ENCODE measurements around the gene NKAIN1. TPM values are rescaled to one million over a fixed set of nuclear protein-coding genes. Genes with fewer than 3 reads are reported as not detected.
"Not testable (repeated sequence)": the region's sequence is repeated elsewhere in the genome, so short reads cannot be mapped to it uniquely, and the experiment has no call there.

Gene NKAIN1
- 0.05 TPM in 1 of 2 replicates, not detected in the other for total RNA-seq (2014; rRNA removed; shearing (Covaris generic))

DNA sequence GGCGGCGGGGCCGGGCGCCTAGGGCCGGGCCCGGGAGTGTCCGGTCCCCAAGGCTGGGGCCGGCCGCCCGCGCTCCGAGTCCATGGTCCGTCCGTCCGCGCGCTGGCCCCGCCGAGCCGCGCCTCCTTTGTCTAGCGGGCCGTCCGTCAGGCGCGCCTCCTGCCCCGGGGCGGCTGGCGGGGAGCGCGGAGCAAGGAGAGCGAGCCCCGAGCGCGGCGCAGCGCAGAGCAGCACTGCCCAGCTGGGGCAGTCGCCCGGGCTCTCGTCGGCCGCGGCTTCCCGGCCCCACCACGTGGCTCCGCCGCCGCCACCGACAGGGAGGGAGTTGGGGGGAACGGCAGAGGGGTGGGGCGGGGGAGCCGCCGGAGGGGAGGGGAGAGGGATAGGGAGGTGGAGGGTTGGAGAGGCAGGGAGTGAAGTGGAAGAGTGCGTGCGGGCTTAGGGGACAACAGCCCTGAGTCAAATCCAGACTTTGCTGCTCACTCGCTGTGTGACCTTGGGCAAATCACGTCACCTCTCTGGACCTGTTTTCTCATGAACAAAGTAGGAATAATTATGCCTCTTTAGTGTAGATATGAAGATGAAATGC lies at the start of gene NKAIN1:
Gene NKAIN1 (minus strand): TSS at position 235 of the 589 bp plus-strand sequence. CDS start 340 bp downstream, outside the sequence.
- DNase-seq (ENCODE audit: low read depth in 1 of 2, low spot score in 2 of 2), result no peak
- peaks cover 14% of the 10 kb centered on the region for H3K4me1 ChIP-seq (replicated peaks)
- peaks cover 53% of the 10 kb centered on the region for H3K27me3 ChIP-seq (replicated peaks)
- peak within 1 kb of the TSS; percentile 24 for H3K4me3 ChIP-seq
- no peaks in the 10 kb centered on the region for H3K36me3 ChIP-seq
- 0 out of 2 replicates have a peak, but pooled peaks cover 3% of the 10 kb centered on the region for H3K9me3 ChIP-seq (replicated peaks)
- no peak within 1 kb of the TSS for H3K27ac ChIP-seq

DNA sequence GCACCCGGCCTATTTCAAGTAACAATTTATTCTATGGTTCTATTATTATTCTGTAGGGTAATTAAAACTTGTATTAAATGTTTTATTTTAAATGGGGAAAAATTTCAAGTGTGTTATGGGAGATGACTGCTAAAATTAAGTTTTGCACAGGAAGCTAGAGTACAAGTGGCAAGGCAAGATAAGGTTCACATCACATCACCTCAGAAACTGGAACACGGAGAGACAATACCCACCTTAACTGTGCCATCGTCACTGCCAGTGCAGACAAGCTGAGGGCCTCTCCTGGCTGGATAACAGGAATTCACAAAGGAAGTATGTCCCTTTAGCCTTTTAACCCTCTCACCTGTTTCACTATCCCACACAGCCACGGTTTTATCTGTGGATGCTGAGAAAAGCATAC lies 49.3 kb upstream of the NKAIN1 start:
- Histone ChIP-seq H3K27me3 (replicated peaks) (no peaks in the 10 kb centered on the region), H3K36me3 (peaks cover 96% of the 10 kb centered on the region), H3K4me3 (no peak overlapping the region), H3K4me1 (replicated peaks) (no peaks in the 10 kb centered on the region), H3K27ac (no peak overlapping the region), H3K9me3 (replicated peaks) (no peaks in the 10 kb centered on the region)
- DNase-seq (ENCODE audit: low read depth in 1 of 2, low spot score in 2 of 2), result no peak

DNA sequence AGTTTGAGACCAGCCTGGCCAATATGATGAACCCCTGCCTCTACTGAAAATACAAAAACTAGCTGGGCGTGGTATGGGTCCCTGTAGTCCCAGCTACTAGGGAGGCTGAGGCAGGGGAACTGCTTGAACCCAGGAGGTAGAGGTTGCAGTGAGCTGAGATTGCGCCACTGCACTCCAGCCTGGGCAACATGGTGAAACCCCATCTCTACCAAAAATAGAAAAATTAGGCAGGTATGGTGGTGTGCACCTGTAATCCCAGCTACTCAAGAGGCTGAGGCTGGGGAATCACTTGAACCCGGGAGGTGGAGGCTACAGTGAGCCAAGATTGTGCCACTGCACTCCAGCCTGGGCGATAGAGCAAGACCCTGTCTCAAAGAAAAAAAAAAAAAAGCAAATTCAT lies 48.1 kb upstream of the NKAIN1 start:
- not testable (repeated sequence) for H3K27ac ChIP-seq; H3K9me3 ChIP-seq (replicated peaks); H3K27me3 ChIP-seq (replicated peaks); DNase-seq (ENCODE audit: low read depth in 1 of 2, low spot score in 2 of 2); H3K4me3 ChIP-seq; H3K4me1 ChIP-seq (replicated peaks)
- peaks cover 97% of the 10 kb centered on the region for H3K36me3 ChIP-seq

DNA sequence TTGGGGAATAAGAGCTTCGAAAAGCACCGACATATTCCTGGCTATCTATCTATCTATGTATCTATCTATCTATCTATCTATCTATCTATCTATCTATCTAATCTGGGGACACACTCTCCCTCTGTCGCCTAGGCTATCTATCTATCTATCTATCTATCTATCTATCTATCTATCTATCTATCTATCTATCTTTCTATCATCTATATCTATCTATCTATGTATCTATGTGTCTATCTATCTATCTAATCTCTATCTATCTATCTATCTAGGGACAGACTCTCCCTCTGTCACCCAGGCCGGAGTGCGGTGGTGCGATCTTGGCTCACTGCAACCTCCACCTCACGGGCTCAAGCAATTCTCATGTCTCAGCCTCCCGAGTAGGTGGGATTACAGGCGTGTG lies 42.7 kb upstream of the NKAIN1 start:
- not testable (repeated sequence) for H3K27me3 ChIP-seq (replicated peaks); H3K4me3 ChIP-seq; H3K27ac ChIP-seq; H3K4me1 ChIP-seq (replicated peaks); DNase-seq (ENCODE audit: low read depth in 1 of 2, low spot score in 2 of 2); H3K9me3 ChIP-seq (replicated peaks)
- peaks cover 95% of the 10 kb centered on the region for H3K36me3 ChIP-seq

DNA sequence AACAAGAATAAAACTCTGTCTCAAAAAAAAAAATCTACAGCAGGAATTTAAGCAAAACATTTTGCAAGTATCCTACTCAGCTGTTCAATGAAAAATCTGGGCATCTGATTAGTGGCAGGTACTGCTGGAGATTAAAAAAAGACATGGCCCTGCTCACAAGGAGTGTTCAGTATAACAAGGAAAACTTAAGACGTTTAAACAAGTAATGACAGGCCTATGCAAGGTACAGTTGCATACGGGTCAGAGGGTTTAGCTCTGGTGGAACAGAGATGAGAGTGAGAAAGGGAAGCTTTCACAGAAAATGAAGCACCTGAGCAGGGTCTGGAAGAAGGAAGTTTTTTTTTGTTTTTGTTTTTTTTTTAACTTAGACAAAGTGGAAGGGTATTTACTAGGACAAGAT lies 33.9 kb upstream of the NKAIN1 start:
- H3K4me3 ChIP-seq, result no peak overlapping the region
- DNase-seq (ENCODE audit: low read depth in 1 of 2, low spot score in 2 of 2), result no peak
- H3K27ac ChIP-seq, result no peak overlapping the region
- H3K9me3 ChIP-seq (replicated peaks), result no peaks in the 10 kb centered on the region
- H3K27me3 ChIP-seq (replicated peaks), result no peaks in the 10 kb centered on the region
- H3K4me1 ChIP-seq (replicated peaks), result no peaks in the 10 kb centered on the region
- peaks cover 87% of the 10 kb centered on the region for H3K36me3 ChIP-seq

DNA sequence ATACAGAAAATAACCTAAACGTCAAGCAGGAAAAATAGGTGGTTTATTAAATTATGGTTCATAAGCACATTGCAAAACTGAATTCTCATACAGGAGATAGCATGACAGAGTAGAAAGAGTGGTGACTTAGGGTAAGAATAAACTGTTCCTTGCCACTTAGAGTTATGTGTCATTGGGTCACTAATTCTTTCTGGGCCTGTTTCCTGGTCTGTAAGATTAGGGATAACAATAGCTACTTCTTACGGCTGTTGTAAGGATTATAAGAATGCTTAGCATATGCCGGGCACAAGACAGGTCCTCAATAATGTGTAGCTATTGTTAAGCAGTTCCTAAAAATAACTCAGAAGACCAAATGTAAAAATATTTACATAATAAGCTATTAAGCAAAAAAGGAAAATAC lies 32.7 kb upstream of the NKAIN1 start:
- Histone ChIP-seq H3K4me1 (replicated peaks) (no peaks in the 10 kb centered on the region), H3K27me3 (replicated peaks) (no peaks in the 10 kb centered on the region), H3K4me3 (no peak overlapping the region), H3K36me3 (peaks cover 85% of the 10 kb centered on the region), H3K27ac (no peak overlapping the region), H3K9me3 (replicated peaks) (no peaks in the 10 kb centered on the region)
- DNase-seq (ENCODE audit: low read depth in 1 of 2, low spot score in 2 of 2), result no peak

DNA sequence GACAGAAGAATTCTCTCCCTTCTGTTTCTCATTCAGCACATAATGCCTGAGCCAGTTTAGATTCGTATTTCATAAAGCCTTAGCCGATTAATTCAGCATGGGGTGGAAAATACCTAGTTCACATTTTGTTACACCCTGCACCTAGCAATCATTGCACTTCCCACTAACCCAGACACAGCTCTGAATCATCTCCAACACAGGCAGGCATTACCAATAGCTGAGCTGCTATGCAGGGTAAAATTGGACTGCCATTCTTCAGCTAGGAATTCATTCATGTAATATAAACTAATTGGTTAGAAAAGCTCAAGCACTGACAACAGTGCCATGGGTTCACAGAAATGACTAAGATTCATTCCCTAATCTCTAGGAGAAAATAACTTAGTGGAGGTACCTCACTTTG lies 26.9 kb upstream of the NKAIN1 start:
- H3K36me3 ChIP-seq, result peaks cover 86% of the 10 kb centered on the region
- DNase-seq (ENCODE audit: low read depth in 1 of 2, low spot score in 2 of 2), result no peak

DNA sequence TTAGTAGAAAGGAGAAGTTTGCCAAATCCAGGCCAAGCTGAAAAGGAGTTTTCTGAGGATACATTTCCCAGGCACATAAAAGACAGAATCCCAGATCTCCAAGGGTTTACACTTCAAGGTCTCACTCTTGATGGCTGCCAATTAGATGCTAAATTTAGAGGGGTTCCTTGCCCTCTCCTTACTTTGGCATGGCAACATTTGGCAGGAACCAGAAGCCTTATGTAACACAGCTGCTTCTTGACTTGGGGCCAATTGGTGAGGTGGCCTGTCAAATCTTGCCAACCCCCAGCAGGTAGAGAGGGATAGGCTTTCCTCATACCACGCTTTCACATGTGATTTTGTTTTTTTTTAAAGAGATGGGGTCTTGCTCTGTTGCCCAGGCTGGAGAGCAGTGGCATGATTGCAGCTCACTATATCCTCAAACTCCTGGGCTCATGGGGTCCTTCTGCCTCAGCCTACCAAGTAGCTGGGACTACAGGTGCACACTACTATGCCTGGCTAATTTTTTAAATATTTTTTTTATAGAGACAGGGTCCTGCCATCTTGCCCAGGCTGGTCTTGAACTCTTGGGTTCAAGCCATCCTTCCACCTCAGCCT lies 25.2 kb upstream of the NKAIN1 start:
- no peaks in the 10 kb centered on the region for H3K4me1 ChIP-seq (replicated peaks)
- no peak for DNase-seq (ENCODE audit: low read depth in 1 of 2, low spot score in 2 of 2)
- no peak overlapping the region for H3K4me3 ChIP-seq
- no peaks in the 10 kb centered on the region for H3K27me3 ChIP-seq (replicated peaks)
- no peaks in the 10 kb centered on the region for H3K9me3 ChIP-seq (replicated peaks)
- H3K27ac ChIP-seq, result no peak overlapping the region
- H3K36me3 ChIP-seq, result peaks cover 84% of the 10 kb centered on the region

More for the DNA sequence above, 26.9 kb upstream of the NKAIN1 start:
- Histone ChIP-seq H3K27me3 (replicated peaks) (no peaks in the 10 kb centered on the region), H3K4me3 (no peak overlapping the region), H3K27ac (no peak overlapping the region), H3K4me1 (replicated peaks) (no peaks in the 10 kb centered on the region), H3K9me3 (replicated peaks) (no peaks in the 10 kb centered on the region)

DNA sequence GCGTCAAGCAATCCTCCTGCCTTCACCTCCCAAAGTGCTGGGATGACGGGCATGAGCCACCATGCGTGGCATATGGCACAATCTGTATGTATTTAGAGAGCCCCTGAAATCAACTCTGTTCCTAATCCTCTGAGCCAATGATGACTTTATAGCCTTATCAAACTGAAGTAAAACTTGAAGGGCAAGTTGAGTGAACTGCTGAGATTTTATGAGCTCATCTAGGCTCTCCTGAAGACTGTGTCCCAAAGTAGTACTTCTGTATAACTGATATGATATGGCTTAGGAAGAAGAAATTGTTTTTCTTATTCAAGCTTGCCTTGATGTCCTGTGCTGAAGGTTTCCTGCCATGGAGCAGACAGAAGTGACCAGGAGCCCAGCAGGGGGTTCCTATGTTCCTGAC lies 23.7 kb upstream of the NKAIN1 start:
- H3K27ac ChIP-seq, result no peak overlapping the region
- no peak overlapping the region for H3K4me3 ChIP-seq
- peaks cover 78% of the 10 kb centered on the region for H3K36me3 ChIP-seq
- DNase-seq (ENCODE audit: low read depth in 1 of 2, low spot score in 2 of 2), result no peak
- H3K4me1 ChIP-seq (replicated peaks), result no peaks in the 10 kb centered on the region
- no peaks in the 10 kb centered on the region for H3K27me3 ChIP-seq (replicated peaks)
- H3K9me3 ChIP-seq (replicated peaks), result no peaks in the 10 kb centered on the region

DNA sequence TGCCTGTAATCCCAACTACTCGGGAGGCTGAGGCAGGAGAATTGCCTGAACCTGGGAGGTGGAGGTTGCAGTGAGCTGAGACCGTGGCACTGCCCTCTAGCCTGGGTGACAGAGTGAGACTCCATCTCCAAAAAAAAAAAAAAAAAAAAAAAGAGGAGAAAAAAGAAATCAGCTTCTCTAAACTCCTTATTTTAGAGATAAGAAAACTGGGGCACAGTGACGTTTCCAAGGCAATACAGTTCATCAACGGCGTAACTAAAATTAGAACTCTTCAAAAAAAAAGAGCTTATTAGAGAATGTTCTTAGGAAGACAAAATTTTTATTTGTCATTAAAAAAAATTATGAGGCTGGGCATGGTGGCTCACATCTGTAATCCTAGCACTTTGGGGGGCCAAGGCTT lies 22.7 kb upstream of the NKAIN1 start:
- not testable (repeated sequence) for DNase-seq (ENCODE audit: low read depth in 1 of 2, low spot score in 2 of 2); H3K9me3 ChIP-seq (replicated peaks); H3K4me3 ChIP-seq; H3K27ac ChIP-seq; H3K4me1 ChIP-seq (replicated peaks); H3K27me3 ChIP-seq (replicated peaks)
- H3K36me3 ChIP-seq, result peaks cover 80% of the 10 kb centered on the region

DNA sequence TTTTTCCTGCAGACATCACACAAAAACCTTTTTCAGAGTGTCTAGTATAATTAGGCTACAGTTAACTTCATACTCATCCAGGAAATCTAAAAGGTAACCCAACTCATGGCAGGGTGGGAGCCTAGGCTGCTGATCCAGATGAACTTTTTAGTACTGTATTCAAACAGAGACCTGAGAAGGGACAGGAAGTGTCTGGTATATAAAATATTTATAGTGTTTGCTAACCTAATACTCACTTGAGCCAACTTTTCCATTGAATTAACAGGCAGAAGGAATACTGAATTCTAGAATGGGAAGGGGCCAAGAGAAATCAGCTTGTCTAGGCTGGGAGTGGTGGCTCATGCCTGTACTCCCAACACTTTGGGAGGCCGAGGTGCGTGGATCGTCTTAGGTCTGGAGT lies 22.2 kb upstream of the NKAIN1 start:
- Histone ChIP-seq H3K27me3 (replicated peaks) (no peaks in the 10 kb centered on the region), H3K9me3 (replicated peaks) (no peaks in the 10 kb centered on the region; the same call in 1 of the 2 replicates), H3K4me1 (replicated peaks) (no peaks in the 10 kb centered on the region), H3K36me3 (peaks cover 80% of the 10 kb centered on the region), H3K27ac (no peak overlapping the region), H3K4me3 (no peak overlapping the region)
- no peak for DNase-seq (ENCODE audit: low read depth in 1 of 2, low spot score in 2 of 2)

DNA sequence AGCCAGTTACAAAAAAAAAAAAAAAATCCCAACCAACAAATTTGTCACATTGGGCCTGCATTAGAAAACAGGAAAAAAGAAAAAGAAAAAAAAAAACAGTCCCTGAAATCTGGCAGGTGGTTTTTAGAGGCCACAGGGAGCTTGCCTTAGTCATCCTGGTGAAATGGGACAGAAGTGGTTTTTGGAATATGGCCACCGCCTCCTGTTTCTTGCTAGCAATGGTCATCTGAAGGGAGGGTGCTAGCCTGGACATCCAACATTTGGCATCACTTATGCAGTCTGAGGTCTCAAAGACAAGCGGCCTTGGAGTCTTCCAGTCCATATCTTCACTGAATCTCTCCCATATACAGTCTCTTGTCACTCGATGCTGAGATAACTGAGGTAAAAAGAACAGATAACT lies 20.1 kb upstream of the NKAIN1 start:
- Histone ChIP-seq H3K27ac (no peak overlapping the region), H3K36me3 (peaks cover 61% of the 10 kb centered on the region), H3K4me1 (replicated peaks) (no peaks in the 10 kb centered on the region), H3K4me3 (no peak overlapping the region), H3K27me3 (replicated peaks) (no peaks in the 10 kb centered on the region), H3K9me3 (replicated peaks) (no peaks in the 10 kb centered on the region; the same call in 1 of the 2 replicates)
- DNase-seq (ENCODE audit: low read depth in 1 of 2, low spot score in 2 of 2), result no peak

DNA sequence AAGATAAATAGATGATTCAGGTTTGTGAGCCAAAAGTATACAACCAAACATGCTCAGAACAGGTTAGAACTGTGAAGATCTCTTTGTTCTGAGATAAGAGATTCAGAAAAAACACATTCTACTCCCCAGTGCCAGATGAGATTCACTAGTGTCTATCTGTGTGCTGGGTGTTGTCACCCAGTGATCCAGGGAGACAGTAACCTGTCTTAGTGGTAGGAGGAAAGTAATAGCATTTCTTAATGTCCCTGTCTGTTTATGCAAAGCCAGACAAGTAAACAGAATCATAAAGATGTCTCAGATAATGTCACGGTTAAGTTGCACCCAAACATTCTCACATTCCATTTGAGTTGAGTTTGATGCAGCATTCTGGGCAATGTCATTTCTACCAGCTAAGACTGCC lies 18.9 kb upstream of the NKAIN1 start:
- H3K36me3 ChIP-seq, result peaks cover 53% of the 10 kb centered on the region
- no peak overlapping the region for H3K4me3 ChIP-seq
- no peak overlapping the region for H3K27ac ChIP-seq
- DNase-seq (ENCODE audit: low read depth in 1 of 2, low spot score in 2 of 2), result no peak
- no peaks in the 10 kb centered on the region for H3K27me3 ChIP-seq (replicated peaks)
- no peaks in the 10 kb centered on the region; the same call in 1 of the 2 replicates for H3K9me3 ChIP-seq (replicated peaks)
- no peaks in the 10 kb centered on the region for H3K4me1 ChIP-seq (replicated peaks)

DNA sequence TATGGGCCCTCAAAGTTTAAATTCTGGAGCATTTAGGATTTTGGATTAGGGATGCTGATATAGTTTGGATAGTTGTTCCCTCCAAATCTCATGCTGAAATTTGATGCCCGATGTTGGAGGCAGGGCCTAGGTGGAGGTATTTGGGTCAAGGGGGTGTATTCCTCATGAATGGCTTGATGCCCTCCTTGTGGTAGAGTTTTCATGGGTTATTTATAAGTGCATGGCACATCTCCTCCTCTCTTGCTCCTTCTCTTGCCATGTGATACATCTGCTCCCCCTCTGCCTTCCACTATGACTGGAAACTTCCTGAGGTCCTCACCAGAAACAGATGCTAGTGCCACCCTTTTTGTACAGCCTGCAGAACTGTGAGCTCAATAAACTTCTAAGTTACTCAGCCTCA lies 17.5 kb upstream of the NKAIN1 start:
- H3K4me1 ChIP-seq (replicated peaks), result no peaks in the 10 kb centered on the region
- no peaks in the 10 kb centered on the region; the same call in 1 of the 2 replicates for H3K9me3 ChIP-seq (replicated peaks)
- DNase-seq (ENCODE audit: low read depth in 1 of 2, low spot score in 2 of 2), result no peak

DNA sequence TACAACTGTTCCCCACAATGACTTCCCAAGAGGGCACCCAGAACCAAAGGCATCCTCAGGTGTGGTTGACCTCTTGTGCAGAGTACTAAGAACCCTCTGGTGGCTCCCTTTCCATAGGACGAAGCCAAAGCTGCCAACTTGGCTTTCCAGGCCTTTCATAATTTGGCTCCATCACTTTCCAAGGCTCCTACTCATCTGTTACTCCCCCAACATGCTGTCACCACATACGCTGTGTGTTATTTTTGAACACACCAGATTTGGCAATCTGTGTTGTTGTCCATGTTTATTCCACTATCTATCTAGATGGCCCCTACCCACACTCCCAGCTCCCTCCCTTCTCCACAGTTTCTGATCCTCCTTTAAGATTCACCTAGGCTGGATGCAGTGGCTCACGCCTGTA lies 10.2 kb upstream of the NKAIN1 start:
- no peak overlapping the region for H3K27ac ChIP-seq
- H3K27me3 ChIP-seq (replicated peaks), result no peaks in the 10 kb centered on the region
- H3K9me3 ChIP-seq (replicated peaks), result no peaks in the 10 kb centered on the region
- H3K4me1 ChIP-seq (replicated peaks), result no peaks in the 10 kb centered on the region
- no peaks in the 10 kb centered on the region for H3K36me3 ChIP-seq
- H3K4me3 ChIP-seq, result no peak overlapping the region
- no peak for DNase-seq (ENCODE audit: low read depth in 1 of 2, low spot score in 2 of 2)

More for the DNA sequence above, 17.5 kb upstream of the NKAIN1 start:
- Histone ChIP-seq H3K27ac (no peak overlapping the region), H3K27me3 (replicated peaks) (no peaks in the 10 kb centered on the region), H3K36me3 (peaks cover 46% of the 10 kb centered on the region), H3K4me3 (no peak overlapping the region)

Measured in SJSA1 (cell line).